Measurements from ENCODE around the gene MNX1.

DNA sequence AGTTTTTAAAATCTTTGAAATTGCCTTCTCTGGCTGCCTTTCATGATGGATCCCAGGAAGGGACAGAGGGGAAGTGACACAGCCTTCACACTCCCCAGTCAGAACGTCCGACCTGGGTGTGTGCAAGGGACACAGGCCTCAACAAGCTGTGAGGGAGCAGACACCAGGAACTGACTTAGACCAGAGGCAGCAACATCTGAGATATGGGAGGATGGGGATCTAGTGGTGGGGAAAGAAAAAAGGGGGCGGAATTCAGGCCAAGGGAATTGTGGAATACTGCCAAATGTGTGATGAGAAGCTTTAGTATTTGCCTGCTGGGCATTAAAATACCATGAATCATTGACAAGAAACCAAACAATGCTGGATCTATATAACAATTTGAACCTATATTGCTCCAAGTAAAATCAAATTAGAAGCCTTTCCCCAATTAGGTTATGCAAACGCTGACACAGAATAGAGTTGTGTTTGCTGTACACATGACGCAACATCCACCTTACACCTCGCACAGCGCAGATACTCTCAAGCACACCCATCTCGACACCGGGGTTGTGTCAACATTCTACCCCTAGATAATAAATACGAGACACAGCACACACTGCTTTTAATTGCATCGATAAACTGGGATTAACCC is 17.2 kb upstream of the MNX1 start:
- TF ChIP-seq CTCF (conservative IDR thresholded peaks at IDR 0.05; ENCODE audit: low read depth, low read length), result no peak
- no peak for TF ChIP-seq EZH2phosphoT487 (IDR thresholded peaks at IDR 0.05; ENCODE audit: borderline replicate concordance, low read length)

Data from PC-3 (cell line).